RWPE2 (cell line): Measurements from ENCODE around the gene CBX4.
A peak's percentile ranks its signal among the peaks of the same experiment; 100 is the strongest.

Source experiments
- ATAC-seq: fragments of 200-7000 bp; cut with Tn5 transposase; 3 replicates; pipeline ENCODE4 v1.9.1; 2021; ENCODE audit warnings: low read depth
- DNase-seq: peaks from one replicate; pipeline ENCODE4 v3.0.0-alpha.2; 2020; ENCODE audit warnings: low spot score
- H3K27ac ChIP-seq: fragments of 450-650 bp; 2 replicates; pipeline ENCODE4 v1.5.1; 2017; ENCODE audit warnings: mild to moderate bottlenecking; ENCODE audit not compliant: poor library complexity, severe bottlenecking
- H3K27me3 ChIP-seq: fragments of 250-450 bp; sonication (Bioruptor Pico); 2 replicates; pipeline ENCODE4 v1.5.1; 2021; ENCODE audit warnings: mild to moderate bottlenecking, moderate library complexity; ENCODE audit not compliant: insufficient read depth, poor library complexity, severe bottlenecking
- H3K36me3 ChIP-seq: fragments of 250-450 bp; sonication (Bioruptor Pico); 2 replicates; pipeline ENCODE4 v1.5.1; 2020; ENCODE audit warnings: low read depth, mild to moderate bottlenecking, moderate library complexity
- H3K4me1 ChIP-seq: fragments of 250-450 bp; sonication (Bioruptor Pico); 2 replicates; pipeline ENCODE4 v1.5.1; 2021; ENCODE audit warnings: mild to moderate bottlenecking, moderate library complexity; ENCODE audit not compliant: insufficient read depth, poor library complexity, severe bottlenecking
- H3K4me3 ChIP-seq: fragments of 250-450 bp; sonication (Bioruptor Pico); 2 replicates; pipeline ENCODE4 v1.5.1; 2021; ENCODE audit warnings: mild to moderate bottlenecking, moderate library complexity; ENCODE audit not compliant: severe bottlenecking
- H3K9me3 ChIP-seq: fragments of 250-450 bp; sonication (Bioruptor Pico); 2 replicates; pipeline ENCODE4 v1.5.1; 2021; ENCODE audit warnings: mild to moderate bottlenecking, moderate library complexity; ENCODE audit not compliant: severe bottlenecking
- TF ChIP-seq, protein P1 (sequence below): fragments of 450-650 bp; IDR thresholded peaks from one replicate; pipeline ENCODE4 v1.5.1; 2017; ENCODE audit warnings: mild to moderate bottlenecking, moderate library complexity; ENCODE audit not compliant: poor library complexity, severe bottlenecking

Gene CBX4

DNA sequence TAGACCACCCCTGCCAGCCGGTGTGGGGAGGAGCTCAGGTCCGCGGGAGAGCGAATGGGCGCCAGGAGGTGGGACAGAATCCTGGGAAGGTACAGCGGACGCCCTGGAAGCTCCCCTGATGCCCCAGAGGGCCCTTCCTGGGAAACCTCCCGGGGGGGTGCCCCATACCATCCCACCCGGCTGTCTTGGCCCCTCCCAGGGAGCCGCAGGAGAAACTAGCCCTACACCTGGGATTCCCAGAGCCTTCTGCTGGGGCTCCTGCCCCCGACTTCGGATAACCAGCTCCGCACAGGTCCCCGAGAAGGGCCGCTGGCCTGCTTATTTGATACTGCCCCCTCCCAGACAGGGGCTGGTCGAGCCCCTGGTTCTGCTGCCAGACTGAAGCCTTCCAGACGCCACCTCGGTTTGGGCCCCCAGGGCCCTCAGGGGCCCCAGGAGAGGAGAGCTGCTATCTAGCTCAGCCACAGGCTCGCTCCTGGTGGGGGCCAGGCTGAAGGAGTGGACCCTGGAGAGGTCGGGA, 3.0 kb upstream of the CBX4 start:
- Histone ChIP-seq H3K9me3 (no peaks in the 10 kb centered on the region), H3K4me3 (no peak overlapping the region), H3K4me1 (peaks cover 6% of the 10 kb centered on the region), H3K27ac (no peak overlapping the region), H3K27me3 (peaks cover 42% of the 10 kb centered on the region), H3K36me3 (peaks cover 10% of the 10 kb centered on the region)
- DNase-seq (no peak), ATAC-seq (no peak)
- TF ChIP-seq, protein P1, sequence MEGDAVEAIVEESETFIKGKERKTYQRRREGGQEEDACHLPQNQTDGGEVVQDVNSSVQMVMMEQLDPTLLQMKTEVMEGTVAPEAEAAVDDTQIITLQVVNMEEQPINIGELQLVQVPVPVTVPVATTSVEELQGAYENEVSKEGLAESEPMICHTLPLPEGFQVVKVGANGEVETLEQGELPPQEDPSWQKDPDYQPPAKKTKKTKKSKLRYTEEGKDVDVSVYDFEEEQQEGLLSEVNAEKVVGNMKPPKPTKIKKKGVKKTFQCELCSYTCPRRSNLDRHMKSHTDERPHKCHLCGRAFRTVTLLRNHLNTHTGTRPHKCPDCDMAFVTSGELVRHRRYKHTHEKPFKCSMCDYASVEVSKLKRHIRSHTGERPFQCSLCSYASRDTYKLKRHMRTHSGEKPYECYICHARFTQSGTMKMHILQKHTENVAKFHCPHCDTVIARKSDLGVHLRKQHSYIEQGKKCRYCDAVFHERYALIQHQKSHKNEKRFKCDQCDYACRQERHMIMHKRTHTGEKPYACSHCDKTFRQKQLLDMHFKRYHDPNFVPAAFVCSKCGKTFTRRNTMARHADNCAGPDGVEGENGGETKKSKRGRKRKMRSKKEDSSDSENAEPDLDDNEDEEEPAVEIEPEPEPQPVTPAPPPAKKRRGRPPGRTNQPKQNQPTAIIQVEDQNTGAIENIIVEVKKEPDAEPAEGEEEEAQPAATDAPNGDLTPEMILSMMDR: no peak

DNA sequence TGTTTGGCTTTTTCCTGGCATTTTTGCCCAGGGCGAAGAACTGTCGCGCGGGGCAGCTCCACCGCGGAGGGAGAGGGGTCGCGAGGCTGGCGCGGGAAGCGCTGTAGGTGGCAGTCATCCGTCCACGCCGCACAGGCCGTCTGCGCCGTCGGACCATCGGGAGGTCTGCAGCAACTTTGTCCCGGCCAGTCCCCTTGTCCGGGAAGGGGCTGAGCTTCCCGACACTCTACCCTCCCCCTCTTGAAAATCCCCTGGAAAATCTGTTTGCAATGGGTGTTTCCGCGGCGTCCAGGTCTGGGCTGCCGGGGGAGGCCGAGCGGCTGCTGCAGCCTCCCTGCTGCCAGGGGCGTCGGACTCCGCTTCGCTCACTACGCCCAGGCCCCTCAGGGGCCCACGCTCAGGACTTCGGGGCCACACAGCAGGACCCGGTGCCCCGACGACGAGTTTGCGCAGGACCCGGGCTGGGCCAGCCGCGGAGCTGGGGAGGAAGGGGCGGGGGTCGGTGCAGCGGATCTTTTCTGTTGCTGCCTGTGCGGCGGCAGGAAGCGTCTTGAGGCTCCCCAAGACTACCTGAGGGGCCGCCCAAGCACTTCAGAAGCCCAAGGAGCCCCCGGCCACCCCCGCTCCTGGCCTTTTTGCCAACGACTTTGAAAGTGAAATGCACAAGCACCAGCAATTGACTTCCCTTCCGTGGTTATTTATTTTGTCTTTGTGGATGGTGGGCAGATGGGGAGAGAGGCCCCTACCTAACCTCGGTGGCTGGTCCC, 2.3 kb upstream of the CBX4 start:
- H3K27me3 ChIP-seq: peaks cover 42% of the 10 kb centered on the region
- peaks cover 7% of the 10 kb centered on the region for H3K4me1 ChIP-seq
- no peak overlapping the region for H3K27ac ChIP-seq
- H3K9me3 ChIP-seq: no peaks in the 10 kb centered on the region
- no peak overlapping the region for H3K4me3 ChIP-seq
- peaks cover 16% of the 10 kb centered on the region for H3K36me3 ChIP-seq
- DNase-seq (no peak), ATAC-seq (no peak)
- TF ChIP-seq, protein P1: no peak

DNA sequence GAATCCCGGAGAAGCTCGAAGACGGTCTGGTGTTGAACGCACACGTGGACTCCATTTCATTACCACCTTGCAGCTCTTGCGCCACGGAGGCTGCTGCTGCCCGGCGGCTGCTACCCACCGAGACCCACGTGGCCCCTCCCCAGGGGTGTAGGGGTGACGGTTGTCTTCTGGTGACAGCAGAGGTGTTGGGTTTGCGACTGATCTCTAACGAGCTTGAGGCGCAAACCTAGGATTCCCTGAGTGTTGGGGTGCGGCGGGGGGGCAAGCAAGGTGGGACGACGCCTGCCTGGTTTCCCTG, 1.7 kb upstream of the CBX4 start:
- Histone ChIP-seq H3K27ac (no peak overlapping the region), H3K9me3 (no peaks in the 10 kb centered on the region), H3K4me1 (peaks cover 13% of the 10 kb centered on the region), H3K36me3 (peaks cover 22% of the 10 kb centered on the region), H3K4me3 (no peak overlapping the region), H3K27me3 (peaks cover 42% of the 10 kb centered on the region)
- TF ChIP-seq, protein P1: no peak
- ATAC-seq (no peak), DNase-seq (no peak)

DNA sequence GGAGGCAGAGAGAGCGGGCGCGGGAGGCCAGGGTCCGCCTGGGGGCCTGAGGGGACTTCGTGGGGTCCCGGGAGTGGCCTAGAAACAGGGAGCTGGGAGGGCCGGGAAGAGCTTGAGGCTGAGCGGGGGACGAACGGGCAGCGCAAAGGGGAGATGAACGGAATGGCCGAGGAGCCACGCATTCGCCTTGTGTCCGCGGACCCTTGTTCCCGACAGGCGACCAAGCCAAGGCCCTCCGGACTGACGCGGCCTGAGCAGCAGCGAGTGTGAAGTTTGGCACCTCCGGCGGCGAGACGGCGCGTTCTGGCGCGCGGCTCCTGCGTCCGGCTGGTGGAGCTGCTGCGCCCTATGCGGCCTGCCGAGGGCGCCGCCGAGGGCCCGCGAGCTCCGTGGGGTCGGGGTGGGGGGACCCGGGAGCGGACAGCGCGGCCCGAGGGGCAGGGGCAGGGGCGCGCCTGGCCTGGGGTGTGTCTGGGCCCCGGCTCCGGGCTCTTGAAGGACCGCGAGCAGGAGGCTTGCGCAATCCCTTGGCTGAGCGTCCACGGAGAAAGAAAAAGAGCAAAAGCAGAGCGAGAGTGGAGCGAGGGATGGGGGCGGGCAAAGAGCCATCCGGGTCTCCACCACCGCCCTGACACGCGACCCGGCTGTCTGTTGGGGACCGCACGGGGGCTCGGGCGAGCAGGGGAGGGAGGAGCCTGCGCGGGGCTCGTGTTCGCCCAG, 1.2 kb upstream of the CBX4 start:
- H3K4me1 ChIP-seq: peaks cover 13% of the 10 kb centered on the region
- H3K4me3 ChIP-seq: no peak overlapping the region
- H3K9me3 ChIP-seq: no peaks in the 10 kb centered on the region
- DNase-seq: no peak
- peaks cover 27% of the 10 kb centered on the region for H3K36me3 ChIP-seq
- TF ChIP-seq, protein P1: peak; percentile 7
- no peak for ATAC-seq
- H3K27ac ChIP-seq: no peak overlapping the region
- H3K27me3 ChIP-seq: peaks cover 42% of the 10 kb centered on the region
